HCT116 (cell line): ENCODE measurements around the gene FKBP5. TPM values are rescaled to one million over a fixed set of nuclear protein-coding genes. Genes with fewer than 3 reads are reported as not detected.

ENCODE experiments used
- ATAC-seq: fragments of 200-7000 bp; cut with Tn5 transposase; 2 replicates; pipeline ENCODE4 v1.9.1; 2020; ENCODE audit warnings: mild to moderate bottlenecking, moderate library complexity
- BruUV-seq: library from RNA; stranded (reverse); fragments of 400-500 nt; replicated peaks from 2 replicates; lab custom pipeline; 2021; lab: Mats Ljungman, UMichigan
- CTCF ChIA-PET: fragments of 300-600 bp; sonication (Branson Sonifier 250); formaldehyde crosslinking; loops from one replicate; lab custom pipeline; 2021; ENCODE audit warnings: antibody characterized with exemption; lab: Charles Lee
- POLR2A ChIA-PET: fragments of 300-600, 350-600 bp; sonication (Branson Sonifier 250); formaldehyde crosslinking; loops from one replicate; lab custom pipeline; 2021; ENCODE audit warnings: antibody characterized with exemption; lab: Charles Lee
- RAD21 ChIA-PET, 2 experiments: fragments of 300-600 bp; sonication (Branson Sonifier 250); formaldehyde crosslinking; loops; one replicate each; lab custom pipeline; 2023; ENCODE audit warnings: low total read pairs in 2 of 2; ENCODE audit not compliant: uncharacterized antibody in 2 of 2, unreplicated experiment in 2 of 2, low non-redundant PET in 1 of 2; lab: Charles Lee
- DNase-seq: peaks from one replicate; pipeline ENCODE4 v3.0.0-alpha.2; 2010; ENCODE audit warnings: low read depth, low spot score
- H2AFZ ChIP-seq: fragments of 200-600 bp; shearing (Covaris generic), sonication (generic); 2 replicates; pipeline ENCODE4 v1.6.1; 2017; ENCODE audit warnings: low read depth, mixed run types, mixed read lengths, antibody characterized with exemption, low read length; ENCODE audit not compliant: poor library complexity, severe bottlenecking
- H3K27ac ChIP-seq: 2 replicates; pipeline ENCODE4 v1.5.1; 2012; ENCODE audit warnings: low read depth, low read length
- H3K27me3 ChIP-seq: fragments of 200-600 bp; sonication (generic); 2 replicates; pipeline ENCODE4 v1.6.1; 2016; ENCODE audit warnings: mixed run types, low read length, mixed read lengths; ENCODE audit not compliant: insufficient read depth
- H3K36me3 ChIP-seq, 2 experiments: fragments of 200-500 bp in 1 of 2; fragments of 200-600 bp in 1 of 2; sonication (Bioruptor generic) in 1 of 2; sonication (generic) in 1 of 2; 2 replicates each; pipeline versions ENCODE4 v1.5.1 to v1.6.1; 2014 to 2016; ENCODE audit warnings: low read length in 2 of 2, inconsistent platforms in 1 of 2, mixed read lengths in 1 of 2, mixed run types in 1 of 2; ENCODE audit not compliant: insufficient read depth in 2 of 2, control insufficient read depth in 1 of 2
- H3K4me1 ChIP-seq, 2 experiments: fragments of 200-600 bp in 1 of 2; sonication (generic) in 1 of 2; 2 replicates each; pipeline versions ENCODE4 v1.5.1 to v1.6.1; 2012 to 2017; ENCODE audit warnings: low read length in 2 of 2, inconsistent platforms in 1 of 2, mild to moderate bottlenecking in 1 of 2, mixed read lengths in 1 of 2, mixed run types in 1 of 2, moderate library complexity in 1 of 2; ENCODE audit not compliant: insufficient read depth in 2 of 2, control insufficient read depth in 1 of 2
- H3K4me2 ChIP-seq: fragments of 200-600 bp; sonication (generic); 2 replicates; pipeline ENCODE4 v1.6.1; 2017; ENCODE audit warnings: mixed run types, low read length, mixed read lengths
- H3K4me3 ChIP-seq, 2 experiments: fragments of 200-600 bp in 1 of 2; sonication (generic) in 1 of 2; replicated peaks in 1 of 2; 2 replicates each; pipeline ENCODE4 v1.5.1; 2011 to 2016; ENCODE audit warnings: low read length in 2 of 2, control low read depth in 1 of 2, low read depth in 1 of 2, mild to moderate bottlenecking in 1 of 2, mixed read lengths in 1 of 2, mixed run types in 1 of 2
- H3K79me2 ChIP-seq: fragments of 200-600 bp; sonication (generic); 2 replicates; pipeline ENCODE4 v1.6.1; 2017; ENCODE audit warnings: mild to moderate bottlenecking, mixed run types, low read length, moderate library complexity, mixed read lengths; ENCODE audit not compliant: insufficient read depth
- H3K9ac ChIP-seq: fragments of 200-600 bp; sonication (generic); 2 replicates; pipeline ENCODE4 v1.6.1; 2016; ENCODE audit warnings: low read length, mixed read lengths
- H3K9me2 ChIP-seq: fragments of 200-600 bp; sonication (generic), shearing (Covaris generic); 2 replicates; pipeline ENCODE4 v1.6.1; 2017; ENCODE audit warnings: mixed run types, mild to moderate bottlenecking, moderate library complexity; ENCODE audit not compliant: insufficient read depth
- H3K9me3 ChIP-seq, 2 experiments: fragments of 200-500 bp in 1 of 2; fragments of 200-600 bp in 1 of 2; sonication (Bioruptor generic) in 1 of 2; sonication (generic) in 1 of 2; 2 replicates each; pipeline ENCODE4 v1.6.1; 2014 to 2017; ENCODE audit warnings: low read length in 2 of 2, mixed read lengths in 2 of 2, inconsistent platforms in 1 of 2, low read depth in 1 of 2, mild to moderate bottlenecking in 1 of 2, mixed run types in 1 of 2, moderate library complexity in 1 of 2; ENCODE audit not compliant: control insufficient read depth in 1 of 2, insufficient read depth in 1 of 2
- H4K20me1 ChIP-seq: fragments of 200-600 bp; sonication (generic), shearing (Covaris generic); 2 replicates; pipeline ENCODE4 v1.6.1; 2017; ENCODE audit warnings: mixed run types, mild to moderate bottlenecking, moderate library complexity; ENCODE audit not compliant: insufficient read depth
- CBX3 ChIP-seq: IDR thresholded peaks from 2 replicates; pipeline ENCODE4 v1.6.1; 2012; ENCODE audit warnings: low read depth
- CEBPB ChIP-seq: IDR thresholded peaks from 2 replicates; pipeline ENCODE4 v1.6.1; 2012; ENCODE audit warnings: low read depth
- EGR1 ChIP-seq: IDR thresholded peaks from 2 replicates; pipeline ENCODE4 v1.6.1; 2012; ENCODE audit warnings: low read depth
- ELF1 ChIP-seq: IDR thresholded peaks from 2 replicates; pipeline ENCODE4 v1.6.1; 2012; ENCODE audit warnings: low read depth, borderline replicate concordance
- EZH2 ChIP-seq: fragments of 200-600 bp; sonication (generic); IDR thresholded peaks from 2 replicates; pipeline ENCODE4 v1.6.1; 2017; ENCODE audit warnings: antibody characterized with exemption, mixed run types
- EZH2phosphoT487 ChIP-seq: fragments of 200-600 bp; IDR thresholded peaks from 2 replicates; pipeline ENCODE4 v1.6.1; 2018; ENCODE audit warnings: antibody characterized with exemption, borderline replicate concordance
- FOSL1 ChIP-seq: IDR thresholded peaks from 2 replicates; pipeline ENCODE4 v1.6.1; 2012; ENCODE audit warnings: low read depth
- JUND ChIP-seq: IDR thresholded peaks from 2 replicates; pipeline ENCODE4 v1.6.1; 2012
- POLR2A ChIP-seq: IDR thresholded peaks from 2 replicates; pipeline ENCODE4 v1.7.0; 2011; ENCODE audit warnings: borderline replicate concordance; ENCODE audit not compliant: insufficient read depth, insufficient read length; ENCODE audit errors: extremely low read depth
- RAD21 ChIP-seq: IDR thresholded peaks from 2 replicates; pipeline ENCODE4 v1.6.1; 2012; ENCODE audit warnings: low read depth, mild to moderate bottlenecking
- REST ChIP-seq: IDR thresholded peaks from 2 replicates; pipeline ENCODE4 v1.6.1; 2012; ENCODE audit warnings: low read depth
- SIN3A ChIP-seq: IDR thresholded peaks from 2 replicates; pipeline ENCODE4 v1.6.1; 2012; ENCODE audit warnings: low read depth
- SRF ChIP-seq: IDR thresholded peaks from 2 replicates; pipeline ENCODE4 v1.6.1; 2012; ENCODE audit warnings: low read depth
- TCF7L2 ChIP-seq: IDR thresholded peaks from 2 replicates; pipeline ENCODE4 v1.7.0; 2011; ENCODE audit warnings: borderline replicate concordance, inconsistent platforms; ENCODE audit not compliant: insufficient read depth, insufficient read length; ENCODE audit errors: extremely low read depth
- ZBTB33 ChIP-seq: IDR thresholded peaks from 2 replicates; pipeline ENCODE4 v1.6.1; 2011; ENCODE audit warnings: mild to moderate bottlenecking, low read length, moderate library complexity; ENCODE audit not compliant: insufficient replicate concordance; ENCODE audit errors: extremely low read depth
- ZFX ChIP-seq: fragments of 450-650 bp; IDR thresholded peaks from 2 replicates; pipeline ENCODE4 v1.6.1; 2017
- ZNF274 ChIP-seq: fragments of 200-500 bp; sonication (Bioruptor generic); IDR thresholded peaks from 2 replicates; pipeline ENCODE4 v1.6.1; 2014; ENCODE audit warnings: mild to moderate bottlenecking, low read depth, low read length, inconsistent platforms
- intact Hi-C: fragments of 100-400 bp; cut with micrococcal nuclease; formaldehyde crosslinking; loops from 2 replicates; pipeline ENCODE4 v1.10.0; 2022
- total RNA-seq: library from RNA; stranded (reverse); gene quantifications from one replicate; pipeline ENCODE4 v1.2.1, GENCODE V29; 2021; ENCODE audit not compliant: unreplicated experiment
- TF ChIP-seq, protein P1 (sequence below), 3 experiments: fragments of 200-600 bp in 1 of 3; sonication (generic) in 1 of 3; IDR thresholded peaks in 2 of 3; conservative IDR thresholded peaks in 1 of 3; 2 replicates each; pipeline ENCODE4 v1.5.1; 2012 to 2017; ENCODE audit warnings: low read depth in 2 of 3, low read length in 2 of 3, antibody characterized with exemption in 1 of 3, borderline replicate concordance in 1 of 3, control low read depth in 1 of 3, mild to moderate bottlenecking in 1 of 3, mixed read lengths in 1 of 3, mixed run types in 1 of 3, moderate library complexity in 1 of 3; ENCODE audit not compliant: insufficient read depth in 1 of 3
- TF ChIP-seq, protein P2 (sequence below): IDR thresholded peaks from 2 replicates; pipeline ENCODE4 v1.6.1; 2012

FKBP5 gene
- total RNA-seq, 1 experiment from 2014 or later, result 50.3 TPM

DNA sequence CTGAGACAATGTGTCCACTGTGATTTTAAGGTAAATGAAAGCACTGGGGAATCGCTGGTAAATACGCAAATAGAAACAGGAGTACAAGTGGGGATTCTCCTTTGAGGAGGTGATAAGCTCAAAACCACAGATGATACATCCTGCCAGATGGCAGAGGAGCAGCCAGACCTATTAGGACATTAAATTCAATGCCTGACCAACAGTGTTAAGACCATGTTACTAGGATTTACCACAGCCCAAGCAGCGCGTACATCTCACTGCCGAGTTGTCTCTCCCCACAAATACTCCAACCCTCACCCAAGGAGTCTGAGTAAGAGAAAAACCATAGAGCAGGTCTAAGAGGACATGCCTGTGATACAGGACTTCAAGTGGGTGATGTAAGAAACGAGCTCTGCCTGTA, 107.1 kb downstream of the FKBP5 start:
- no peak for ATAC-seq
- no peaks in the 10 kb centered on the region for H3K27me3 ChIP-seq
- RAD21 ChIA-PET, result no interaction called here
- TF ChIP-seq EZH2 (no peak), TCF7L2 (no peak), JUND (no peak), ZFX (no peak), SRF (no peak), FOSL1 (no peak), RAD21 (no peak), ZNF274 (no peak), POLR2A (no peak), ELF1 (no peak), ZBTB33 (no peak), EGR1 (no peak), SIN3A (no peak), CBX3 (no peak), REST (no peak), EZH2phosphoT487 (no peak), CEBPB (no peak)
- TF ChIP-seq, protein P1, sequence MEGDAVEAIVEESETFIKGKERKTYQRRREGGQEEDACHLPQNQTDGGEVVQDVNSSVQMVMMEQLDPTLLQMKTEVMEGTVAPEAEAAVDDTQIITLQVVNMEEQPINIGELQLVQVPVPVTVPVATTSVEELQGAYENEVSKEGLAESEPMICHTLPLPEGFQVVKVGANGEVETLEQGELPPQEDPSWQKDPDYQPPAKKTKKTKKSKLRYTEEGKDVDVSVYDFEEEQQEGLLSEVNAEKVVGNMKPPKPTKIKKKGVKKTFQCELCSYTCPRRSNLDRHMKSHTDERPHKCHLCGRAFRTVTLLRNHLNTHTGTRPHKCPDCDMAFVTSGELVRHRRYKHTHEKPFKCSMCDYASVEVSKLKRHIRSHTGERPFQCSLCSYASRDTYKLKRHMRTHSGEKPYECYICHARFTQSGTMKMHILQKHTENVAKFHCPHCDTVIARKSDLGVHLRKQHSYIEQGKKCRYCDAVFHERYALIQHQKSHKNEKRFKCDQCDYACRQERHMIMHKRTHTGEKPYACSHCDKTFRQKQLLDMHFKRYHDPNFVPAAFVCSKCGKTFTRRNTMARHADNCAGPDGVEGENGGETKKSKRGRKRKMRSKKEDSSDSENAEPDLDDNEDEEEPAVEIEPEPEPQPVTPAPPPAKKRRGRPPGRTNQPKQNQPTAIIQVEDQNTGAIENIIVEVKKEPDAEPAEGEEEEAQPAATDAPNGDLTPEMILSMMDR (IDR thresholded peaks at IDR 0.05 in 2 of 3, conservative IDR thresholded peaks at IDR 0.05 in 1 of 3; ENCODE audit: borderline replicate concordance in 1 of 3, insufficient read depth in 1 of 3, low read depth in 2 of 3, low read length in 2 of 3), result no peak
- TF ChIP-seq, protein P2, sequence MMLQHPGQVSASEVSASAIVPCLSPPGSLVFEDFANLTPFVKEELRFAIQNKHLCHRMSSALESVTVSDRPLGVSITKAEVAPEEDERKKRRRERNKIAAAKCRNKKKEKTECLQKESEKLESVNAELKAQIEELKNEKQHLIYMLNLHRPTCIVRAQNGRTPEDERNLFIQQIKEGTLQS, result no peak
- TF ChIP-seq, all 23 proteins: peak for 0
- intact Hi-C loops, result loop anchor here (5.0 kb wide), 3 partner anchors 176 to 516 kb away; no protein-coding TSS in a partner anchor
- POLR2A ChIA-PET, result no interaction called here
- CTCF ChIA-PET, result interaction anchor here (1.7 to 6.4 kb wide), 2 partner anchors 9 to 155 kb away, joined by 4 to 73 read pairs; partner anchors contain the start of gene ARMC12
- BruUV-seq, result no TSS peak
- Histone ChIP-seq H3K4me2 (no peak overlapping the region), H4K20me1 (no peaks in the 10 kb centered on the region), H3K79me2 (peaks cover 2% of the 10 kb centered on the region; the same call in 1 of the 2 replicates), H2AFZ (no peak overlapping the region), H3K9ac (no peak overlapping the region), H3K4me1 (peaks cover 6 to 9% of the 10 kb centered on the region in 2 experiments), H3K27ac (no peak overlapping the region), H3K9me2 (no peaks in the 10 kb centered on the region), H3K36me3 (peaks cover 5 to 9% of the 10 kb centered on the region in 2 experiments; a peak in 3 of 4 replicates), H3K4me3 (no peak overlapping the region), H3K9me3 (no peaks in the 10 kb centered on the region)
- no peak for DNase-seq
